Inflammatory macrophage treated with lipopolysaccharide for 4 hours (primary cell): ENCODE data around the gene ADAMTS13.
A peak's percentile ranks its signal among the peaks of the same experiment; 100 is the strongest.
"Not testable (repeated sequence)": the region's sequence is repeated elsewhere in the genome, so short reads cannot be mapped to it uniquely, and the experiment has no call there.

Experiments
- DNase-seq: peaks from one replicate; pipeline ENCODE4 v3.0.0-alpha.2; 2020

ADAMTS13 gene

GRCh38 chr9:133421615-133422542 is at the start of gene ADAMTS13:
Gene ADAMTS13, plus strand, starts transcription at chr9:133422367. Its CDS starts 77 bp downstream, at chr9:133422444.
- DNase-seq: no peak

- peak; percentile 56 for DNase-seq
Measured at GRCh38 chr9:133374612-133375115, 47.5 kb upstream of the ADAMTS13 start.

- DNase-seq: peak; percentile 45
Measured at GRCh38 chr9:133375116-133375723, 46.9 kb upstream of the ADAMTS13 start.

- DNase-seq: peak; percentile 97
Measured at GRCh38 chr9:133375724-133376654, 46.2 kb upstream of the ADAMTS13 start, which contains the start of the genes STKLD1 and SURF4. Gene STKLD1, plus strand, starts transcription at chr9:133376366. Its CDS starts 108 bp downstream, at chr9:133376474. Gene SURF4, minus strand, starts transcription at chr9:133376060. Its CDS starts 91 bp downstream, at chr9:133375969.

GRCh38 chr9:133377280-133377679 is 44.9 kb upstream of the ADAMTS13 start:
- not testable (repeated sequence) for DNase-seq

GRCh38 chr9:133377721-133378216 is 44.4 kb upstream of the ADAMTS13 start:
- DNase-seq: no peak

GRCh38 chr9:133378408-133378962 is 43.7 kb upstream of the ADAMTS13 start:
- no peak for DNase-seq

GRCh38 chr9:133379153-133380086 is 42.7 kb upstream of the ADAMTS13 start:
- DNase-seq: no peak

- DNase-seq: no peak
Measured at GRCh38 chr9:133380734-133381133, 41.4 kb upstream of the ADAMTS13 start.

- no peak for DNase-seq
Measured at GRCh38 chr9:133382507-133383141, 39.5 kb upstream of the ADAMTS13 start.

GRCh38 chr9:133383438-133383837 is 38.7 kb upstream of the ADAMTS13 start:
- DNase-seq: no peak

GRCh38 chr9:133384736-133385321 is 37.3 kb upstream of the ADAMTS13 start:
- no peak for DNase-seq

GRCh38 chr9:133385452-133385851 is 36.7 kb upstream of the ADAMTS13 start:
- no peak for DNase-seq

- DNase-seq: no peak
Measured at GRCh38 chr9:133386338-133386737, 35.8 kb upstream of the ADAMTS13 start.

GRCh38 chr9:133387680-133388079 is 34.5 kb upstream of the ADAMTS13 start:
- DNase-seq: no peak

GRCh38 chr9:133389025-133389557 is 33.1 kb upstream of the ADAMTS13 start:
- DNase-seq: no peak

GRCh38 chr9:133389562-133389961 is 32.6 kb upstream of the ADAMTS13 start:
- no peak for DNase-seq

GRCh38 chr9:133390713-133391112 is 31.5 kb upstream of the ADAMTS13 start:
- DNase-seq: no peak

- not testable (repeated sequence) for DNase-seq
Measured at GRCh38 chr9:133391449-133391848, 30.7 kb upstream of the ADAMTS13 start.

- not testable (repeated sequence) for DNase-seq
Measured at GRCh38 chr9:133392308-133392707, 29.9 kb upstream of the ADAMTS13 start.
